Cardiac fibroblast (primary cell): ENCODE measurements around the gene PPP2R2C.

Experiments used
- DNase-seq, 2 donors: peaks; one replicate each; pipeline versions ENCODE4 v3.0.0 to v3.0.0-alpha.2; 2010; ENCODE audit warnings: low read depth in 2 of 2
- H3K4me3 ChIP-seq, 2 donors: replicated peaks in 1 of 2; 1 replicate in 1 of 2; 2 replicates in 1 of 2; pipeline ENCODE4 v1.5.1; 2011; ENCODE audit warnings: low read depth in 2 of 2, low read length in 2 of 2, mild to moderate bottlenecking in 2 of 2, moderate library complexity in 1 of 2
- TF ChIP-seq, protein P1 (sequence below): IDR thresholded peaks from one replicate; pipeline ENCODE4 v1.5.1; 2011; ENCODE audit warnings: low read depth, mild to moderate bottlenecking, low read length, inconsistent platforms

Gene PPP2R2C

DNA sequence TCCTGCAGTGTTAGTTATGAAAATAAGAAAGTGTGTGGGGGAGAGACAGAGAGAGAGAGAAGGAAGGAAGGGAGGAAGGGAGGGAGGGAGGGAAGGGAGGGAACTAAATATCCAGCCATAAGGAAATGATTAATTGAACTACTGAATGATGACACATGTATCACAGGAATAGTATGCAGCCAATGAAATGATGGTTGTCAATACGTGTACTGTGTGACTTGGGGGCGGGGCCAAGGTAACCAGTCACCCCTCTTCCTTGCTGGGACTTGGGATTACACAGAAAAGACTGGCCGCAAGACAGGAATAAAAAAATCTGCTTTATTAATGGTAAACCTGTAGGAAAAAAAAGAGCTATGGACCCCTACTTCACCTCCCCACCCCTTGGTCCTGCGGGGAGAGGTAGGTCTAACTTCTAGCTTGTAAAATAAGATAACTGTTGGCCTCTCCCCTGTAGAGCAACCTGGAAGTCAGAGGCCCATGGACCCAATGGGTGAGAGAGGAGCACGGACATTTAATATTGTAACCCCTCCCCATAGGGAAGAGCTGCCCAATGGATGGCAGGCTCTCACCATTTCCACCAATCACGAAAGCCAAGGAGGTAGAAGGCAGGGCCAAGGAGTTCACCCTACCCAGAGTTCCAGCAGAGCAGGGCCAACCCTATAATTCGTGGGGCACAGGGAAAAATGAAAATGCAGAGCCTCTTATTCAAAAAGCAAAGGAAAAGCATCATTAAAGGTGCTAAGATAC, 7.4 kb downstream of the PPP2R2C start:
- DNase-seq = no peak
- TF ChIP-seq, protein P1, sequence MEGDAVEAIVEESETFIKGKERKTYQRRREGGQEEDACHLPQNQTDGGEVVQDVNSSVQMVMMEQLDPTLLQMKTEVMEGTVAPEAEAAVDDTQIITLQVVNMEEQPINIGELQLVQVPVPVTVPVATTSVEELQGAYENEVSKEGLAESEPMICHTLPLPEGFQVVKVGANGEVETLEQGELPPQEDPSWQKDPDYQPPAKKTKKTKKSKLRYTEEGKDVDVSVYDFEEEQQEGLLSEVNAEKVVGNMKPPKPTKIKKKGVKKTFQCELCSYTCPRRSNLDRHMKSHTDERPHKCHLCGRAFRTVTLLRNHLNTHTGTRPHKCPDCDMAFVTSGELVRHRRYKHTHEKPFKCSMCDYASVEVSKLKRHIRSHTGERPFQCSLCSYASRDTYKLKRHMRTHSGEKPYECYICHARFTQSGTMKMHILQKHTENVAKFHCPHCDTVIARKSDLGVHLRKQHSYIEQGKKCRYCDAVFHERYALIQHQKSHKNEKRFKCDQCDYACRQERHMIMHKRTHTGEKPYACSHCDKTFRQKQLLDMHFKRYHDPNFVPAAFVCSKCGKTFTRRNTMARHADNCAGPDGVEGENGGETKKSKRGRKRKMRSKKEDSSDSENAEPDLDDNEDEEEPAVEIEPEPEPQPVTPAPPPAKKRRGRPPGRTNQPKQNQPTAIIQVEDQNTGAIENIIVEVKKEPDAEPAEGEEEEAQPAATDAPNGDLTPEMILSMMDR = no peak
- H3K4me3 ChIP-seq = no peak overlapping the region

DNA sequence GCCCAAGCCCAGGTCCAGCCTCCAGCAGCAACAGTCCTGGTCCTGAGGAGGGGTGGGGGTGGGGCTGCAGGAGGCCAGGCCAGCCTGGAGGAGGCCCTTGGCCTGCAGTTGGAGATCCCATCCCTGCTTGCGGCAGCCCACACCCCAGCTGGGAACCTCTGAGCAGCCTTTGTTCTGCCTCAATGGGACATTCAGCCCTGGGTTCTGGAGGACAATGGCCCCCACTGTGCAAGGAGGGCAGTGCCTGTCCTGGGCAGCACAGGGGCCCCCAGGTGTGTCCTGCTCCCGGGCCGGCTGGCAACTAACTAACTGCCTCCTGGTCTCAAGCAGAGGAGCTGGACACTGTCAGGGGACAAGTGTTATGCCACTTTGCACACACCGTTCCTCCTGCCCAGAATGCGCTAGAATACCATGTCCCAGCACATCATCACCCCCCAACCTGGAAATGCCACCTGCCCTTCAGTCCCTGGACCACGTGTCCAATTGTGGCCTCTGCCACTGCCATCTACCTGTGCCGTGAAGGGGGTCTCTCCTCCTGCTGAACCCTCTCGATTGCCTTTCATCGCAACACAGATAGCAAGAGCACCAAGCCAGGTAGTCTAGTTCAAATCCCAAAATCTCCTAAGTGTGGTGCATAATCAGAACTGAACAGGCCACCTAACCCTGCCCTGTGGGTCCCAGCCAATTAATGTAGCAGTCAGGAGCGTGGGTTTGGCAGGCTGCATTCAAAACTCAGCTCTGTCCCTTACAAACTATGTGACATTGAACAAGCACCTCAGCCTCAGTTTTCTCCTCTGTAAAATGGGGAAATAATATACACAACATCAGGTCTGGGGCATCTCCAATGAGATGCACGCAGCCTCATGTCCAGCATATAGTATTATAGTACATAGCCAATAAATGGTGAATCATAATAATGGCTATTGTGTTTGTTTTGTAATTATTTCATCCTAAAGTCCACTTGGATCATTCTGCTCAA, 8.8 kb downstream of the PPP2R2C start:
- H3K4me3 ChIP-seq = no peak overlapping the region
- TF ChIP-seq, protein P1 = no peak
- DNase-seq = no peak

DNA sequence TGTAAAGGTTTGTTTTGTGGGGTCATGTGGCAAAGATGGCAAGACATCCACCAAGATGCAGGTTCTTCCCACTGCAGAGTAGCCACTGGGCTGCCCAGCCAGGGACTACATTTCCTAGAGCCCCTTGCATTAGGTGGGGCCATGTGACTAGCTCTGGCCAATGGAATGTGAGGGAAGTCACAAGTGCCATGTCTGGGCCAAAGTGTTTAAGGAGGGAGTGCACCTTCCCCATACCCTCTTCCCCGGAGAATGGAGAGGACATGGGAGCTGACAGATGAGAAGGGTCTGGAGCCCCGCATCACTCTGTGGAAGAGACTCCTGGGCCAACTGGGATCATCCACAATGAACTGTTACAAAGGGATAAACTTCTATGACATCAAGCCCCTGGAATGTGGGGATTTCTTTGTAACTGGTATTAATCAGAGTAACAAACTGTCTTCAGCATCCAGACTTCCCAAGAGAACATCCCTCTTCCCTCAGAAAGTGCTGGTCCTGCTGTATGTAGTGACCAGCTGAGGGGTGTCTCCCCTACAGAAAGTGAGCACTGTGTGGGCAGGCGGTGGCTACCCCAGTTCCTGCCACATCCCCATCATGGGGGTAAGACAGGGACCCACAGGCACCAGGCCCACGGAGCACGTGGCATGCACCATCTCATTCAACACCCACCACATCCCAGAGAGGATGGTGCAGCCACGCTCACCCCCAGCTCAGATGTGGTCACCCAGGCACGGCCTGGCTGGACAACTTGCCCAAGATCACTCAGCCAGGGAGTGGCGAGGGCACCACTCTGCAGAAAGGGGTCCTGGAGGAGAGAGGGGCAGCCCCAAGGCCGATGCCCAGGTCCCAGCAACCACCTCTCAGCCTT, 10.9 kb downstream of the PPP2R2C start:
- TF ChIP-seq, protein P1 = no peak
- DNase-seq = no peak
- H3K4me3 ChIP-seq = no peak overlapping the region

DNA sequence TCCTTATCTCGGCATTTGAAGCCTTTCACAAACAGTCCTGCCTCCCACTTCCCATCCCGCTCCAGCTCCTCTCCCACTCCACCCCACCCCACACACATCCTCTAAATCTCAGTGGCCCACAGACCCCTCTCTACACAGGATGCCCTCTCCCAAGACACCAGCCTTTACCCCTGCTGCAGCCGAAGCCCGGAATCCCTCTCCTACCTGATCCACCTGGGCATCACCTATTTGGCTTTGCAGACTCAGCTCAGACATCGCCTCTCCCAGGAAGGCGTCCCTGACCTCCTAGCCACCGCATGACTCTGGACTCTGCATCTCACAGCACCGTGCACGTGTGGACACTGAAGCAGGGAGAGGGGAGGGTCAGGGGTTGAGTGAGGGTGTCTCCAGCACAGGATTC, 11.5 kb downstream of the PPP2R2C start:
- TF ChIP-seq, protein P1 = no peak
- no peak overlapping the region for H3K4me3 ChIP-seq
- DNase-seq = no peak

DNA sequence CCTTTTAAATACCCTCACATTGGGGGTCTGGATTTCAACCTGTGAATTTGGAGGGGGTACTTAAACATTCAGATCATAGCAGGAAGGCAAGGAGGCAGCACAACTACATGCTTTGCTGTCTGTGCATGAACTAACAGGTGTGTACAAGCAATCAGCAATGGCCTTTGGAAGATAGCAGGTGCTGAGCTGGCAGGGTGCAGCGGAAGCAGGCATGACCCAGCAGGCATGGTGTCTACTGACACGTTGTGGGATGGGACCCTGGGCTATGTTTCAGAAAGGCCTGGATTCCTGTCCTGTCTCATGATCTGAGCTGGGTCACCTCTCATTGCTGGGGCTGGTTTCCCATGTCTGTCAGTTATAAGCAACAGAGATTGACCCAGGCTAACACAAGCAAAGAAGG, 13.9 kb downstream of the PPP2R2C start:
- TF ChIP-seq, protein P1 = no peak
- no peak overlapping the region for H3K4me3 ChIP-seq
- DNase-seq = no peak

DNA sequence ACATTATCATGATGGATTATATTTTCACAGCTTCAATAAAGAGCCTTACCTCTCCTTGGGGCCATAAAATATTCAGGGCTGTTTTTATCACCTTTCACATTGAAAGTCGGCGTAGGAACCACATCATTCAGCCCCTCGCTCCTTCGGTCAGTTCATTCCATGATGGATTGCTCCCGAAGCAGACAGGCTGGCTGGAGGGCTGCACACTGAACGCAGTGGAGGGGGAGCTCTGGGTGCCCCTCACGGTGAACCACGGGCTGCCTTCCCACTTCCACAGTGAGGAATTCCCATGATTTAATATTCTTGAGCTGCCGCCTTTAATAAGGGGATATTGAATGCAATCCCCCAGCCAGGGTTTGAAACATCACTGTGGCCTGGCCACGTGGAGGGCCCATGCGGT, 16.0 kb downstream of the PPP2R2C start:
- TF ChIP-seq, protein P1 = no peak
- DNase-seq = no peak
- H3K4me3 ChIP-seq = no peak overlapping the region
